Posterior vena cava (tissue), 2 donors: ENCODE results near the gene HMCES. TPM values are rescaled to one million over a fixed set of nuclear protein-coding genes. Genes with fewer than 3 reads are reported as not detected.
A peak's percentile ranks its signal among the peaks of the same experiment; 100 is the strongest.

Source experiments
- DNase-seq: peaks from one replicate; pipeline ENCODE4 v3.0.0-alpha.2; 2020; ENCODE audit warnings: low spot score
- intact Hi-C, 2 donors: fragments of 100-400 bp; cut with DNase I; formaldehyde crosslinking; loops; one replicate each; pipeline versions ENCODE4 v1.14.1 to v1.14.2; 2022 to 2023
- long read RNA-seq, 2 donors: library from polyadenylated mRNA; unstranded; transcript quantifications; one replicate each; pipeline ENCODE4 v2.0.0, GENCODE V29; 2020 to 2021
- total RNA-seq, 2 donors: library from RNA; stranded (reverse); fragmentation: NEBNext Ultra II Directional; extraction: Animal tissue kit (Norgen Biotek cat#: 25700); gene quantifications; one replicate each; pipeline ENCODE4 v1.2.1, GENCODE V29; 2021
- donor health status: DM: yes; HTN: yes; CAD: no.
- donor health status: DM: yes; HTN: yes; CAD: no.

Gene HMCES, protein sequence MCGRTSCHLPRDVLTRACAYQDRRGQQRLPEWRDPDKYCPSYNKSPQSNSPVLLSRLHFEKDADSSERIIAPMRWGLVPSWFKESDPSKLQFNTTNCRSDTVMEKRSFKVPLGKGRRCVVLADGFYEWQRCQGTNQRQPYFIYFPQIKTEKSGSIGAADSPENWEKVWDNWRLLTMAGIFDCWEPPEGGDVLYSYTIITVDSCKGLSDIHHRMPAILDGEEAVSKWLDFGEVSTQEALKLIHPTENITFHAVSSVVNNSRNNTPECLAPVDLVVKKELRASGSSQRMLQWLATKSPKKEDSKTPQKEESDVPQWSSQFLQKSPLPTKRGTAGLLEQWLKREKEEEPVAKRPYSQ
- total RNA-seq, result 10 to 100 TPM; 24.5 to 25.2 TPM
- long read RNA-seq, donor 1, transcript HMCES-201 (7 exons, 2,515 nt), result major isoform, 7 of 17 reads
- long read RNA-seq, donor 1, partial matches to known transcripts, result 2 of 17 reads
- long read RNA-seq, donor 1, other reads (novel, unspliced or antisense), result 2 of 17 reads
- long read RNA-seq, donor 2, transcript HMCES-201 (7 exons, 2,515 nt), result major isoform, 54 of 85 reads
- long read RNA-seq, donor 2, partial matches to known transcripts, result 11 of 85 reads
- long read RNA-seq, donor 2, other reads (novel, unspliced or antisense), result 14 of 85 reads

DNA sequence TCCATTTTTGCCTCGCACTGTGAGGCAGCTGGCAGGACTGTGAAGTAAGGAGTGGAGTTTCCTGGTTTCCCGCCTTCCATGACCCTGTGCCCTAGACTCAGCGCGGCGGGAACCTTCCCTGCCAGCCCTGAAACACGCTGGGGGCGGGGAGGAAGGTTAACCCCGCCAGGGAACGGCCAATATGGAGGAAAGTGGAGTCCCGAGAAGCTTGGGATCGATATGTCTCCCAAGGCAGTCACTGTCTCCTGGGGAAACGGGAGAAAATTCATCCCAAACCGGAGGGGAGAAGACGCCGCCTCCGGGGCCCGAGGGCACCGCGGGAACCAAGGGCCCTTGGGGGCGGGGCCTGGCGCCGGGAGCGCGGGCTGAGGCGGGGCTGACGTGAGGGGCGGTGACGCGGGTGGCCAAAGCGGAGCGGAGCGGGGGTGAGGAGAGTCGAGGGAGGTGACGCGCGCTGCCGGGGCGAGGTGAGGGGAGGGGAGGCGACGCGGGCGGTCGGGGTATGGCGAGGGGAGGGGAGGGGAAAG lies at the start of gene HMCES:
Gene HMCES (plus strand): TSS at position 432 of the 527 bp plus-strand sequence. CDS start 863 bp downstream, outside the sequence.
- intact Hi-C loops, result loop anchor here in 1 of 2 donors (2.0 kb wide), 1 partner anchor 36 kb away; no protein-coding TSS in a partner anchor
- DNase-seq, result peak; percentile 98

DNA sequence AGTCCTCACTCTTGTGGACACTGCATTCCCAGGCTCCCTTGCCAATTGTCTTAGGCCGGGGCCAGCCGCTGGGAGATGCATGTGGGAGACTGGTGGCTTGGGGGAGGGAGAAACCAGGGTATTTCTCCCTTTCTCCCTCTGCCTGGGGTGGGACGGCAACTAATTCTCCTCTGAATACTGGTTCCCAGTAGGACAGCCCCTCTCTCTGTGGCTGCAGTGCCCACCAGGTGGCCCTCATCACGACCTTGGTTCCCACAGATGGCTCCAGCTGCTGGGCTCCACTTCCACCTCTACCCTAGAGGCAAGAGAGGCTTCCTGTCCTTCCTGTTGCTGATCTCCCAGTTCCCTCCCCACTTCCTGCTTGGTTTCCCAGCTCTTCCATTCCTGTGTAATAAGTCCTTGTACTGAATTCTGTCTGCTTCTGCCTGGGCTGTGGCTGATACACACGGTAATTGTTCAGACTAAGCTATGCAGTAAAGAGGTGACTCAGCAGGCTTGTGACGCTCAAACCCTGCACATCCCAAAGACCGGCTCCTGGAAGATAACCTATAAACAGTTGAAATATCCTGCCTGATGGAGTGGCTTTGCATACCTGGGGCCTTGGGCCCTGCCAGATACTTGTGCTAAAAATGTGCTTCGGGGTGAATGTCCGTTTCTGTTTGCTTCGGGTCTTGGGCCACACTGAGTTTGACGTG lies 49.6 kb upstream of the HMCES start:
- intact Hi-C loops, result no loop called here

DNA sequence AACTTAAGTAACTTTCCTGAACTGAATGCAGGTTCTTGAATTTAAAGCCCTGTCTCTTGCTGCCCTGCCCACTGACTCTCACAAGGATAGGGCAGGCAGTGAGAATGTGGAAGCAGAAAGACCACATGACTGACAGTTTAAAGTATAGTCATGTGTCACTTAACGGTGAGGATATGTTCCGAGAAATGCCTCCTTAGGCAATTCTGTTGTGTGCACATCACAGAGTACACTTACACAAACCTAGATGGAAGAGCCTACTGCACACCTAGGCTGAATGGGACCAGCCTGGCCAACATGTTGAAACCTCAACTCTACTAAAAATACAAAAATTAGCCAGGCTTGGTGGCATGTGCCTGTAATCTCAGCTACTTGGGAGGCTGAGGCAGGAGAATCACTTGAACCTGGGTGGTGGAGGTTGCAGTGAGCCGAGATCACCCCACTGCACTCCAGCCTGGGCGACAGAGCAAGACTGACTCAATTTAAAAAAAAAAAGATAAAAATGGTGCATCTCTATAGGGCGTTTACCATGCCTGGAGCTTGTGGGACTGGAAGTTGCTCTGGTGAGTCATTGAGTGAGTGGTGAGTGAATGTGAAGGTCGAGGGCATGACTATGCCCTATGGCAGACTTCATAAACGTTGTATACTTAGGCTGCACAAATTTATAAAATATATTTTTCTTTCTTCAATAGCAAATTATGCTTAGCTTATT lies 48.2 kb upstream of the HMCES start:
- intact Hi-C loops, result no loop called here
- no peak for DNase-seq

More for the DNA sequence above, 49.6 kb upstream of the HMCES start:
- no peak for DNase-seq

DNA sequence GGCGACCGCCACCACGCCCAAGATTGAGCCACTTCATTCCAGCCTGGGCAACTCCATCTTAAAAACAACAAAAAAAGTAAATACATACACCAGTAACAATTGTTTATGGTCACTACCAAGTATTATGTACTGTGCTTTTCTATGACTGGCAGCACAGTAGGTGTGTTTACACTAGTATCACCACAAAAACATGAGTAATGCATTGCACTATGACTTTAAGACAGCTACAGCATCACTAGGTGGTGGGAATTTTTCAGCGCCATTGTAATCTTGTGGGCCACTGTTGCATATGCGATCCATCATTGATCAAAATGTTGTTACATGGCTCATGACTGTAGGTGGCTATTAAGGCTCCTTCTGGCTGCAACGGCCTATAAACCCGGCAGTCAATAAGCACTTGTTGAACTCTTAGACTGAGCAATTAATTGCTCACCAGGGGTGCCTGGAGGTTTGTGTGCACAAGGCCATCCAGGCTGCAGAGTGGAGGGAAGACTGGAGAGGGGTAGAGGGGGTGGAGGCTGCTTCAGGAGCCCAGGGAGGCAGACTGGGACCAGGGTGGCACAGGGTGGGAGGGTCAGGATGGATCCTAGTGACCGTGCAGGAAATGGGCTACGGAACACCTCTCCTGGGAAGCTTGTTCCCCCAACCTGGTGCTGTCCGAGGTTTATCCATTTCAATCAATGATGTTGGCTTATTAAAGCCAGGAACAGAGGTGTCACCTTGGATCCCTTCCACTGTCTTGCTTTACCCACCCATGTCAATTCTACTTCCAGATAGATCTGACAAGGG lies 47.1 kb upstream of the HMCES start:
- intact Hi-C loops, result no loop called here
- DNase-seq, result no peak

DNA sequence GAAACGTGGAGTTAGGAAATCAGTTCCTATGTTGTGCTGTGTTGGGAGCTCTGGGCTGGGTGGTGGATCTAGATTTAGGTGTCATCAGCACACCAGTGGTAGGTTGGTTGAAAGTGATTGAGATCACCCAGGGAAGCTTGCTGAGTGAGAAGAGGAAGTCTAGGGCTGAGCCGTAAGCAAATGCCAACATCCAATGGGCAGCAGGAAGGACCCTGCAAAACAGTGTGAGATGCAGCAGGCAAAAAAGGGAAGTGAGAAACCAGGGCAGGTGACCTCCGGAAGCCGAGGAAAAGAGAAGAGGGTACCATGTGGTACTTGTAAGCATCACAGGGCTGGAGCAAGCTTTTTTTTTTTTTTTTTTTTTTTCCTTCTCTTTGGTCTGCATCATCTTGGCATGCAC lies 45.1 kb upstream of the HMCES start:
- intact Hi-C loops, result no loop called here
- peak; percentile 85 for DNase-seq

DNA sequence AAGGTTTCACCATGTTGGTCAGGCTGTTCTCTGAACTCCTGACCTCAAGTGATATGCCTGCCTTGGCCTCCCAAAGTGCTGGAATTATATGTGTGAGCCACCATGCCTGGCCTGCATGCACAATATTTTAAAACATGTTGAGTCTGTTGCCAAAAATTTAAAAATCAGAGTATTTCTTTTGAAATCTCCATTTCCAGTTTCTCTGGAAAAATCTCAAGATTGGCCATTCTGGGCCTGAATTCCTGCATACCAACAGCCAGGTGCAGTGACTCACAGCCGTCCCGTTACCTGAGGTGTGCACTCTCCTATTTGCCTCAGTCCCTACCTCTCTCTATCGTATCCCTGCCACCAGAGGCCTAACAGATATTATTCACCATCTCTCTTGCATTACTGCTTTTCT lies 44.2 kb upstream of the HMCES start:
- intact Hi-C loops, result no loop called here
- DNase-seq, result no peak

DNA sequence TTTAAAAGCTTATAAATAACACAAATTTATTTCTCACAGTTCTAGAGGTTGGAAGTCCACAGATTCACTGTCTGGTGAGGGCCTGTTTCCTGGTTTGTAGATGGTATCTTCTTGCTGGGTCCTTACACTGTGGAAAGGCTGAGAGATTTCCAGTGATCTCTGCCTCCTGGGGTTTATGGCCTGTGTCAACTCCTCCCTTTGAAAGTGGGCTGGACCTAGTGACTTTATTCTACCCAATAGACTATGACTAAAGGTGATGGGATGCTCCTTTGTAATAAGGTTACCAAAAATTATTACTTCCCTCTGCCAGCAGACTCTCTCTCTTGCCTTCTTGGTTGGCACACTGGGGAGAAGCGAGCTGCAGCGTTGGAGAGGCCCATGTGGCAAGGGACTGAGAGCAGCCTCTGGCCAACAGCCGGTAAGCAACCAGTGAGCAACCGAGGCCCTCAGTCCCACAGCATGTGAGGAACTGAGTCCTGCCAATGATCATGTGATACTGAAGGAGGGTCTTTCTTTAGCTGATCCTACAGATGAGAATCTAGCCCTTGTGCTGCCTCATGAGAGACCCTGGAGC lies 43.2 kb upstream of the HMCES start:
- intact Hi-C loops, result no loop called here
- no peak for DNase-seq

DNA sequence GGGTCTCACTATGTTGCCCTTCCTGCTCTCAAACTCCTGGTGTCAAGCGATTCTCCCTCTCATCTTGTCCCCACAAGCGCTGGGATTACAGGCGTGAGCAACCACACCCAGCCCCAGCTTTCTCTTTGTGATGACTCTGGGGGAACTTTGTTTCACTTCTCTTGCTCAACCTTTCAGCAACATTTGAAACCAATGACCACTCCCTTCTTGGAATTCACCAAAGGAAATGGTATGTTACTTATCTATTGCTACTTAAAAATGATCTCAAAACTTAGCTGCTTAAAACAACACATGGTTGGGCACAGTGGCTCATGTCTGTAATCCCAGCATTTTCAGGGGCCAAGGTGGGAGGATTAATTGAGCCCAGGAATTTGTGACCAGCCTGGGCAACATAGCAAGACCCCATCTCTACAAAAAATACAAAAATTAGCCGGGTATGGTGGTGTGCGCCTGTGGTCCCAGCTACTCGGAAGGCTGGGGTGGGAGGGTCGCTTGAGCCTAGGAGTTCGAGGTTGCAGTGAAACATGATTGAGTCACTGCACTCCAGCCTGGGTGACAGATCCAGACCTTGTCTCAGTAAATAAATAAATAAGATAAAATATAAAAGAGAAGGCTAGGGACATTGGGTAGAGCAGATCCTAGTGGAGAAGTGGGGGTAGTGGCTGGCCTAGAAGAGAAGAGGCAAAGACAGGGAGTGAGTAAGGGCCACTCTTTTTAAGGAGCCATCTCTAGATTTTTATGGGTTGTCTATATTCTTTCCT lies 39.5 kb upstream of the HMCES start:
- intact Hi-C loops, result no loop called here
- no peak for DNase-seq

DNA sequence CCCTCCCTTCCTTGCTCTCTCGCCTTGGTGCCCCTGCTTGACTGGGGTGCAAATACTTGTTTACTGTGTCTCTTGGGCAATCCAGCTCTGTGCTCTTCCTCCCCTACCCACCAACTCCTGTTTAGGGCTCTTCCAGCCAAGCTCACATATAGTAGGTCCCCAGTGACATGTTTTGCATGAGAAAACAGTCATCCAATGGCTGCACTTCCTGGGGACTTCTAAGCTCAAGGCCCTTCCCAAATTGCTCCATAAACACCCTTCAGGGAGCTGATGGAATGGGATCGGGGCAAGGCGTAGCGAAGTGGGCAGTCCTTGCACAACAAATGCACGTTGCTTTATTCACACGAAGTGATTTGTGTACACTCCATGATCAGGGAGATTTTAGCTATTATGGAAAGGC lies 38.7 kb upstream of the HMCES start:
- intact Hi-C loops, result no loop called here
- DNase-seq, result no peak

DNA sequence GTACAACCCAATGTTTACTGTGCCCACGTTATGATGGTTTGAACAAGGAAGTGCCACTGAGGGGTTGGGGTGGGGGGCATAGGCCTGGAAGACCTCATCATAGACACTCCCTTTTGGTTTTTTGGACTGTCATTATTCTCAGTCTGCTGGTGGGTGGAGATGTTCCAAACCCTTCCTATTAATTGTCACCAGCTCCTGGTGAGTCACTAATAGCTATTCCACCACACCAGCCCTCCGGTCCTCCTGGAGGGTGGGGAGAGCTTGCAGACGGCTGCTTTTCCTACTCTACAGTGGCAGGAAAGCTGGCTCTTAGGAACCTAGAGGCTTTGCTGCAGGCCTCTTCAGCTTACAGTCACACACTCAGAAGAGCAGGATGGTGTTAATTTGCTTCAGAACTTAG lies 38.2 kb upstream of the HMCES start:
- no peak for DNase-seq
- intact Hi-C loops, result no loop called here

DNA sequence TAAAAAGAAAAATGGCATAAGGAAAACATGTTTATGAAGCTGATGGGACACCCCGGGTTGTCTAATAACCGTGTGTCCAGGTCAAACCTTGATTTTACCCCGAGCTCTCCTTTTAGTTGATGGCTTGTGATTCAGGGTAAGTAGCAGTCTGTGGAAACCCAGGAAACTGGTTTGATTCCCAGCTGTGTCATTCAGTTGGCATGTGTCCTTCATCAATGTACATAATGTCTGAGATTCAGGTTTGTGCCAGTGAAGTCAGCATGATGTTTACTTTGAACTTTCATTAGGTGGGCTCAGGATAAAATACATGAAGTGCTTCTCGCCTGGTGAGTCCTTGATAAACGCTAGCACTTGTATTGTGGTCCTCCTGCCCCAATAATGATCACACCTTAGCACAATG lies 33.5 kb upstream of the HMCES start:
- no peak for DNase-seq
- intact Hi-C loops, result loop anchor here in 1 of 2 donors (5.0 kb wide), 1 partner anchor 63 kb away; the partner anchor contains the start of gene CNBP

DNA sequence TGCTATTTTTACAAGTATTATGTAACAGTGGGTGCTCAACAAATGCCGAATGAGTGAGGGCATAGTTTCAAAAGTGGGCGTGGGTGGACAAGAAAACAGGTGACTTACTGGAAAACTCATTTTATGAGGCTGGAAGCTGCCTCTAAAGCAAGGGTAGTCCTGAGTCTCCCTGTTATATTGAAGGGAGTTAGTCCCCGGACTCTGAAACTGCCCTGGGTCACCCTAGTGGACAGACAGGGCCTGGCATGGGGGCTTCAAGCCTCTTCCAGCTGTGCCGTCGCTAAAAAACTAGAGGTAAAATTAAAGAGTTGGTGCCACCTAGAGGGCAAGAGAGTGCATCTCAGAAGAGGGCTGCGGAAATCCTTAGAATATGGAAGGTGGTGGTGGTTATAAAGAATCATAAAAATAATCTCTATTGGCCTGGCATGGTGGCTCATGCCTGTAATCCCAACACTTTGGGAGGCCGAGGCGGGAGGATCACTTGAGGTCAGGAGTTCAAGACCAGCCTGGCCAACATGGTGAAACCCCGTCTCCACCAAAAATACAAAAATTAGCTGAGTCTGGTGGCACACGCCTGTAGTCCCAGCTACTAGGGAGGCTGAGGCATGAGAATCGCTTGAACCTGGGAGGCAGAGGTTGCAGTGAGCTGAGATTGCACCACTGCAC lies 32.9 kb upstream of the HMCES start:
- DNase-seq, result peak; percentile 92
- intact Hi-C loops, result loop anchor here in 1 of 2 donors (5.0 kb wide), 1 partner anchor 63 kb away; the partner anchor contains the start of gene CNBP

DNA sequence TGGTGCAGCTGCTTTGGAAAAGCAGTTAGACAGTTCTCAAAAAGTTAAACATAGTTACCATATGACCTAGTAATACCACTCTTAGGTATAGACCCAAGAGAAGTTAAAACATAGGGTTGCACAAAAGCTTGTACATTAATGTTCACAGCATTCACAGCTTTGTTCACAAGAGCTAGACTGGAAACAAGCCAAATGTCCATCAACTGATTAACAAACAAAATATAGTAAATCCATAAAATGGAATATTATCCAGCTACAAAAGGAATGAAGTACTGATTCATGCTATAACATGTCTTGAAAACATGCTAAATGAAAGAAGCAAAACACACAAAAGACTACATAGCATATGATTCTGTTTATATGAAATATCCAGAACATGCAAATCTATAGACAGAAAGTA lies 32.0 kb upstream of the HMCES start:
- DNase-seq, result no peak
- intact Hi-C loops, result loop anchor here in 1 of 2 donors (5.0 kb wide), 1 partner anchor 64 kb away; the partner anchor contains the start of gene CNBP

DNA sequence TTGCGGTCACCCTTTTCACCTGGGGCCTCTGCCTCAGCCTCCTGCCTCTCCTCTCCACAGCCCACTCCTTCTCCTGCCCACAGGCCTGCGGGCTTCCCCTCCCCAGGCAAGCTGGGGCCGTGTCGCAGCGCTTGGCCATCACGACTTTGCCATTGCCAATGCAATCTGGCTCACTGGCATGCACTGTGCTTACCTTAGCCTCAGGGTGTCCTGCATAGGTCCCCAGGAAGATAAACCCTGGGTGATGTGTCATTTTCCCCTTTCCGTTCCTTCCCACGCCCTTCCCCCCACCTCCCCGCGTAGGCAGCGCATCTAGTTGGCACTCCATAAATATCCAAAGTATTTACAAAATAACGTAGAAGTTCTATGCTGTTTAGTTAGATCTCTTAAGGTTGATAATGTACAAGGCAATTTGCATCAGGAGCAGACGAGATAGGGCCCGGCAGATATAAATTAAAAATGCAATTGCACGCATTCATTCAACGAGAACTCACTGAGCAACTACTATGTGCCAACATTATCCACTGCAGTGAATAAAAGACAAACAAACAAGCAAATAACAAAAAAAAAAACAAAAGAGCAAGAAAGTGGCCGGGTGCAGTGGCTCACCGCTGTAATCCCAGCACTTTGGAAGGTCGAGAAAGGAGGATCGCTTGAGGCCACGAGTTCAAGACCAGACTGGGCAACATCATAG lies 30.2 kb upstream of the HMCES start:
- DNase-seq, result no peak
- intact Hi-C loops, result loop anchor here in 1 of 2 donors (5.0 kb wide), 1 partner anchor 66 kb away; the partner anchor contains the start of gene CNBP

DNA sequence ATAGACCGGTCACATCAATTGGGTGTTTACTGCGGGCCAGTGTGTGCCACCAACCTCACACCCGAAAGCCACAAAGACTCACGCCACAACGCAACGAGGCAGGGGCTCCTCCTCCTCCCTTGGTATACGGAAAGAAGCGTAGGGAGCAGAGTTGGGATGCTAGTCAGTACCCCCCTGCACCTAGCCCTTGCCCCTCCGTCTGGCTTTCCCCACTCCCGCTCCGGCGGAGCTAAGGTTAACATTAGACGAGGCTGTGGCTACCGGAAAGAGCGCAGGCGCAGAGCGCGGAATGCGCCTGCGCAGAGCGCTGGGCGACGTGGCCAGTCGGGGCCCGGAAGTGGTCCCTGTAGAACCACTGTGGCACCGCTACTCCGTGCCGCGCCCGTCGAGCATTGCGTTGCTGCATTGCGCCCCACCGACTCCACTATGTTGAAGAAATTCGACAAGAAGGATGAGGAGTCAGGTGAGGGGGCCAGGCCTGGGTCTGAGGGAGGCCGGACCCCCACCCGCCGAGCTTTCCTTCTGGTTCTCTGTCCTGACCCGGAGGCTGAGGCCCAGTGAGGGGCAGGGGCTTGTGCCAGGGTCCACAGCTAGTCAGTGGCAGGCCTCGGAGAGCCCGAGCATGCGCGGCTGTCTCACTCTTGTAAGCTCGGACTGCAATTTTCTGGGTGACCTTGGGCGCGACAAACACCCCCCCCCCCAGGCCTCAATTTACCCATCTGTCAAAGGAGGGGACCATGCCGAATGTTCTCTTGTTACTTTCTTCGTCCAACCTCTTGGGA lies 29.2 kb upstream of the HMCES start, which contains the start of gene COPG1:
Gene COPG1 (plus strand): TSS at position 323 of the 782 bp plus-strand sequence. CDS start 104 bp downstream, at position 427.
- peak; percentile 95 for DNase-seq
- intact Hi-C loops, result loop anchor here in 1 of 2 donors (5.0 kb wide), 1 partner anchor 67 kb away; the partner anchor contains the start of gene CNBP
